ENCODE data around the gene PPCS.

The PPCS gene

DNA sequence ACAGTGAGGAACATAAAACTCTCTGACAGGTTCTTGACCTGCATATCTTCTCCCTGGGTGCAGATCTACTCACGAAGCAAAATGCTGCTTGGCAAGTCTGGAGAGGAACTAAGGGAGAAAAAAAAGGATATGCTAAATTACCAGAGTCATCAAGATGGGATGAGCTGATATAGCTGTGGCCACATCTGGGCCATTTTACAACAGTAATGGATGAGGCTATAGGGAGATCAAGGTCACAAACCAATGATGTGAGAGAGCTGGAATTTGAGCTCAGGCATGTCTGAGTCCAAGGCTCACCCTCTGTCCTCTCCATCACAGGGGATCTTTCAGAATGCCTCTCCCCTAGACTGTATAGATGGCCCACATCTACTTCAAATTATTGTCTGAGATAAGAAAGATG, 26.7 kb upstream of the PPCS start:
- no peaks in the 10 kb centered on the region for H3K9me3 ChIP-seq (ENCODE audit: control insufficient read depth, insufficient read depth, low read depth, low read length)
- ChIA-PET POLR2A (no interaction called here), CTCF (interaction anchor here (0.5 to 0.6 kb wide), 2 partner anchors 16 to 856 kb away, joined by 3 read pairs; no protein-coding TSS in a partner anchor)
- TF ChIP-seq GLI4 (tag by site-specific recombination; IDR thresholded peaks at IDR 0.05) (no peak), ZNF292 (tag by site-specific recombination; IDR thresholded peaks at IDR 0.05; ENCODE audit: borderline replicate concordance, low read depth) (no peak), ZNF404 (tag by site-specific recombination; IDR thresholded peaks at IDR 0.05) (no peak), OSR2 (tag by site-specific recombination; IDR thresholded peaks at IDR 0.05) (no peak), ZNF274 (IDR thresholded peaks at IDR 0.05; ENCODE audit: low read length) (no peak), ZNF274 (tag by site-specific recombination; IDR thresholded peaks at IDR 0.05; ENCODE audit: borderline replicate concordance) (no peak), ZNF837 (tag by site-specific recombination; IDR thresholded peaks at IDR 0.05) (no peak), ZNF48 (tag by site-specific recombination; IDR thresholded peaks at IDR 0.05) (no peak), TRIM28 (IDR thresholded peaks at IDR 0.05; ENCODE audit: borderline replicate concordance, low read length) (no peak), ZFHX2 (tag by site-specific recombination; conservative IDR thresholded peaks at IDR 0.05) (no peak), ZNF510 (tag by site-specific recombination; IDR thresholded peaks at IDR 0.05; ENCODE audit: insufficient replicate concordance) (no peak), ZNF132 (tag by site-specific recombination; IDR thresholded peaks at IDR 0.05; ENCODE audit: borderline replicate concordance) (no peak)
- TF ChIP-seq, protein P1, sequence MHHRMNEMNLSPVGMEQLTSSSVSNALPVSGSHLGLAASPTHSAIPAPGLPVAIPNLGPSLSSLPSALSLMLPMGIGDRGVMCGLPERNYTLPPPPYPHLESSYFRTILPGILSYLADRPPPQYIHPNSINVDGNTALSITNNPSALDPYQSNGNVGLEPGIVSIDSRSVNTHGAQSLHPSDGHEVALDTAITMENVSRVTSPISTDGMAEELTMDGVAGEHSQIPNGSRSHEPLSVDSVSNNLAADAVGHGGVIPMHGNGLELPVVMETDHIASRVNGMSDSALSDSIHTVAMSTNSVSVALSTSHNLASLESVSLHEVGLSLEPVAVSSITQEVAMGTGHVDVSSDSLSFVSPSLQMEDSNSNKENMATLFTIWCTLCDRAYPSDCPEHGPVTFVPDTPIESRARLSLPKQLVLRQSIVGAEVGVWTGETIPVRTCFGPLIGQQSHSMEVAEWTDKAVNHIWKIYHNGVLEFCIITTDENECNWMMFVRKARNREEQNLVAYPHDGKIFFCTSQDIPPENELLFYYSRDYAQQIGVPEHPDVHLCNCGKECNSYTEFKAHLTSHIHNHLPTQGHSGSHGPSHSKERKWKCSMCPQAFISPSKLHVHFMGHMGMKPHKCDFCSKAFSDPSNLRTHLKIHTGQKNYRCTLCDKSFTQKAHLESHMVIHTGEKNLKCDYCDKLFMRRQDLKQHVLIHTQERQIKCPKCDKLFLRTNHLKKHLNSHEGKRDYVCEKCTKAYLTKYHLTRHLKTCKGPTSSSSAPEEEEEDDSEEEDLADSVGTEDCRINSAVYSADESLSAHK (tag by site-specific recombination; IDR thresholded peaks at IDR 0.05) = no peak
- TF ChIP-seq, protein P2, sequence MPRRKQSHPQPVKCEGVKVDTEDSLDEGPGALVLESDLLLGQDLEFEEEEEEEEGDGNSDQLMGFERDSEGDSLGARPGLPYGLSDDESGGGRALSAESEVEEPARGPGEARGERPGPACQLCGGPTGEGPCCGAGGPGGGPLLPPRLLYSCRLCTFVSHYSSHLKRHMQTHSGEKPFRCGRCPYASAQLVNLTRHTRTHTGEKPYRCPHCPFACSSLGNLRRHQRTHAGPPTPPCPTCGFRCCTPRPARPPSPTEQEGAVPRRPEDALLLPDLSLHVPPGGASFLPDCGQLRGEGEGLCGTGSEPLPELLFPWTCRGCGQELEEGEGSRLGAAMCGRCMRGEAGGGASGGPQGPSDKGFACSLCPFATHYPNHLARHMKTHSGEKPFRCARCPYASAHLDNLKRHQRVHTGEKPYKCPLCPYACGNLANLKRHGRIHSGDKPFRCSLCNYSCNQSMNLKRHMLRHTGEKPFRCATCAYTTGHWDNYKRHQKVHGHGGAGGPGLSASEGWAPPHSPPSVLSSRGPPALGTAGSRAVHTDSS (tag by site-specific recombination; IDR thresholded peaks at IDR 0.05) = no peak
- no peak overlapping the region for H3K4me3 ChIP-seq (ENCODE audit: low read depth, low read length)
- H3K4me1 ChIP-seq (ENCODE audit: control insufficient read depth, insufficient read depth, low read length) = no peaks in the 10 kb centered on the region
- no peak overlapping the region for H3K27ac ChIP-seq (ENCODE audit: extremely low read depth, low read depth, low read length)
- H3K36me3 ChIP-seq (ENCODE audit: control insufficient read depth in 2 of 2, insufficient read depth in 1 of 2, low read length in 2 of 2) = no peaks in the 10 kb centered on the region

DNA sequence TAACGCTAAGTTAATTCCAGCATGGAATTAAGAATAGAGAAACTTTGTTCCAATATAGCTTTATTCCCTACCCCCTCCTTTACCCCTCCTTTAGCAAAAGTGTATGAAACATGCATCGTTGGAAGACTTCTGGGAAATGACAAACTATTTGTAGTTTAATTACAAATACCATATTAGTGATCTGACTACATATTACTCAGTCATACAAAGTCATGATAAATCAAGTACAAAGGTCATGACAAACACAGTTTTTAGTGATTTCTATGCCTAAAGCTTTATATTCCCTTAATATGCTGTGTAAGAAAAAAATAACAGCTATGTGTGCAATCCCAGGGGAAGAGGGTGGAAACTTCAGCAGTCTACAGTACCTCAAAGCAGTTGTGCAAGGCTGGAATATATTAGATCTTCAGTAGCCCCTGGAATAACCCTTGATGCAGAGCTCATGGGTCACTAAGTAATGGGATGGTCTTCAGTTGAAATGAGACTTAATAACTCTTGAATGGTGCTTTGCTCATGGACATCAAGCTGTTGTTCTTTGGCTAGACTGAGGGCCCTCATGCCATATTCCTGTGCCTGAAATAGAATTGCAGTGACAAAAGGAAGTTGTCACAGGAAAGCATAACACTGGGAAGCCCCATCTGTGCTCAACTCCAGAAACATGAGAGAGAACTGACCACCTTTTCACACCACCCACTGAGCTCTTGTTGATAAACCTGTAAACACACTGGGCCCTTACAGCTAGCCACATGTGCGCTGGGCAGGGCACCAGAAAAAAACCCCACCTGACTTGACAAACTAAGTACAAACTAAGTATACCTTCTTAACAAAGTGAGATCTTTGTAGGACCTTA, 25.8 kb upstream of the PPCS start:
- H3K9me3 ChIP-seq (ENCODE audit: control insufficient read depth, insufficient read depth, low read depth, low read length) = no peaks in the 10 kb centered on the region
- no peak overlapping the region for H3K27ac ChIP-seq (ENCODE audit: extremely low read depth, low read depth, low read length)
- H3K4me1 ChIP-seq (ENCODE audit: control insufficient read depth, insufficient read depth, low read length) = no peaks in the 10 kb centered on the region
- ChIA-PET POLR2A (no interaction called here), CTCF (interaction anchor here (0.6 to 0.7 kb wide), 3 partner anchors 92 to 857 kb away, joined by 3 to 5 read pairs (median 3); partner anchors contain the start of gene PPIH)
- H3K4me3 ChIP-seq (ENCODE audit: low read depth, low read length) = no peak overlapping the region
- H3K36me3 ChIP-seq (ENCODE audit: control insufficient read depth in 2 of 2, insufficient read depth in 1 of 2, low read length in 2 of 2) = no peaks in the 10 kb centered on the region
- no peak for TF ChIP-seq ZNF169 (tag by site-specific recombination; IDR thresholded peaks at IDR 0.05)
- TF ChIP-seq, protein P3, sequence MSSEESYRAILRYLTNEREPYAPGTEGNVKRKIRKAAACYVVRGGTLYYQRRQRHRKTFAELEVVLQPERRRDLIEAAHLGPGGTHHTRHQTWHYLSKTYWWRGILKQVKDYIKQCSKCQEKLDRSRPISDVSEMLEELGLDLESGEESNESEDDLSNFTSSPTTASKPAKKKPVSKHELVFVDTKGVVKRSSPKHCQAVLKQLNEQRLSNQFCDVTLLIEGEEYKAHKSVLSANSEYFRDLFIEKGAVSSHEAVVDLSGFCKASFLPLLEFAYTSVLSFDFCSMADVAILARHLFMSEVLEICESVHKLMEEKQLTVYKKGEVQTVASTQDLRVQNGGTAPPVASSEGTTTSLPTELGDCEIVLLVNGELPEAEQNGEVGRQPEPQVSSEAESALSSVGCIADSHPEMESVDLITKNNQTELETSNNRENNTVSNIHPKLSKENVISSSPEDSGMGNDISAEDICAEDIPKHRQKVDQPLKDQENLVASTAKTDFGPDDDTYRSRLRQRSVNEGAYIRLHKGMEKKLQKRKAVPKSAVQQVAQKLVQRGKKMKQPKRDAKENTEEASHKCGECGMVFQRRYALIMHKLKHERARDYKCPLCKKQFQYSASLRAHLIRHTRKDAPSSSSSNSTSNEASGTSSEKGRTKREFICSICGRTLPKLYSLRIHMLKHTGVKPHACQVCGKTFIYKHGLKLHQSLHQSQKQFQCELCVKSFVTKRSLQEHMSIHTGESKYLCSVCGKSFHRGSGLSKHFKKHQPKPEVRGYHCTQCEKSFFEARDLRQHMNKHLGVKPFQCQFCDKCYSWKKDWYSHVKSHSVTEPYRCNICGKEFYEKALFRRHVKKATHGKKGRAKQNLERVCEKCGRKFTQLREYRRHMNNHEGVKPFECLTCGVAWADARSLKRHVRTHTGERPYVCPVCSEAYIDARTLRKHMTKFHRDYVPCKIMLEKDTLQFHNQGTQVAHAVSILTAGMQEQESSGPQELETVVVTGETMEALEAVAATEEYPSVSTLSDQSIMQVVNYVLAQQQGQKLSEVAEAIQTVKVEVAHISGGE (tag by site-specific recombination; conservative IDR thresholded peaks at IDR 0.05; ENCODE audit: low read depth) = no peak
- no peak for TF ChIP-seq ZNF768 (tag by site-specific recombination; IDR thresholded peaks at IDR 0.05)
- no peak for TF ChIP-seq ZBTB1 (tag by site-specific recombination; IDR thresholded peaks at IDR 0.05)
- no peak for TF ChIP-seq ZNF549 (tag by site-specific recombination; IDR thresholded peaks at IDR 0.05)
- TF ChIP-seq, protein P4, sequence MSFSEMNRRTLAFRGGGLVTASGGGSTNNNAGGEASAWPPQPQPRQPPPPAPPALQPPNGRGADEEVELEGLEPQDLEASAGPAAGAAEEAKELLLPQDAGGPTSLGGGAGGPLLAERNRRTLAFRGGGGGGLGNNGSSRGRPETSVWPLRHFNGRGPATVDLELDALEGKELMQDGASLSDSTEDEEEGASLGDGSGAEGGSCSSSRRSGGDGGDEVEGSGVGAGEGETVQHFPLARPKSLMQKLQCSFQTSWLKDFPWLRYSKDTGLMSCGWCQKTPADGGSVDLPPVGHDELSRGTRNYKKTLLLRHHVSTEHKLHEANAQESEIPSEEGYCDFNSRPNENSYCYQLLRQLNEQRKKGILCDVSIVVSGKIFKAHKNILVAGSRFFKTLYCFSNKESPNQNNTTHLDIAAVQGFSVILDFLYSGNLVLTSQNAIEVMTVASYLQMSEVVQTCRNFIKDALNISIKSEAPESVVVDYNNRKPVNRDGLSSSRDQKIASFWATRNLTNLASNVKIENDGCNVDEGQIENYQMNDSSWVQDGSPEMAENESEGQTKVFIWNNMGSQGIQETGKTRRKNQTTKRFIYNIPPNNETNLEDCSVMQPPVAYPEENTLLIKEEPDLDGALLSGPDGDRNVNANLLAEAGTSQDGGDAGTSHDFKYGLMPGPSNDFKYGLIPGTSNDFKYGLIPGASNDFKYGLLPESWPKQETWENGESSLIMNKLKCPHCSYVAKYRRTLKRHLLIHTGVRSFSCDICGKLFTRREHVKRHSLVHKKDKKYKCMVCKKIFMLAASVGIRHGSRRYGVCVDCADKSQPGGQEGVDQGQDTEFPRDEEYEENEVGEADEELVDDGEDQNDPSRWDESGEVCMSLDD (tag by site-specific recombination; IDR thresholded peaks at IDR 0.05) = no peak
- TF ChIP-seq, protein P5, sequence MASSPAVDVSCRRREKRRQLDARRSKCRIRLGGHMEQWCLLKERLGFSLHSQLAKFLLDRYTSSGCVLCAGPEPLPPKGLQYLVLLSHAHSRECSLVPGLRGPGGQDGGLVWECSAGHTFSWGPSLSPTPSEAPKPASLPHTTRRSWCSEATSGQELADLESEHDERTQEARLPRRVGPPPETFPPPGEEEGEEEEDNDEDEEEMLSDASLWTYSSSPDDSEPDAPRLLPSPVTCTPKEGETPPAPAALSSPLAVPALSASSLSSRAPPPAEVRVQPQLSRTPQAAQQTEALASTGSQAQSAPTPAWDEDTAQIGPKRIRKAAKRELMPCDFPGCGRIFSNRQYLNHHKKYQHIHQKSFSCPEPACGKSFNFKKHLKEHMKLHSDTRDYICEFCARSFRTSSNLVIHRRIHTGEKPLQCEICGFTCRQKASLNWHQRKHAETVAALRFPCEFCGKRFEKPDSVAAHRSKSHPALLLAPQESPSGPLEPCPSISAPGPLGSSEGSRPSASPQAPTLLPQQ (tag by site-specific recombination; IDR thresholded peaks at IDR 0.05) = no peak
- no peak for TF ChIP-seq ZNF777 (tag by site-specific recombination; IDR thresholded peaks at IDR 0.05; ENCODE audit: borderline replicate concordance)
- no peak for TF ChIP-seq ZNF521 (tag by site-specific recombination; IDR thresholded peaks at IDR 0.05)

Data from HEK293 (cell line).